ENCODE measurements around the gene PHF2.
A peak's percentile ranks its signal among the peaks of the same experiment; 100 is the strongest.

The PHF2 gene

DNA sequence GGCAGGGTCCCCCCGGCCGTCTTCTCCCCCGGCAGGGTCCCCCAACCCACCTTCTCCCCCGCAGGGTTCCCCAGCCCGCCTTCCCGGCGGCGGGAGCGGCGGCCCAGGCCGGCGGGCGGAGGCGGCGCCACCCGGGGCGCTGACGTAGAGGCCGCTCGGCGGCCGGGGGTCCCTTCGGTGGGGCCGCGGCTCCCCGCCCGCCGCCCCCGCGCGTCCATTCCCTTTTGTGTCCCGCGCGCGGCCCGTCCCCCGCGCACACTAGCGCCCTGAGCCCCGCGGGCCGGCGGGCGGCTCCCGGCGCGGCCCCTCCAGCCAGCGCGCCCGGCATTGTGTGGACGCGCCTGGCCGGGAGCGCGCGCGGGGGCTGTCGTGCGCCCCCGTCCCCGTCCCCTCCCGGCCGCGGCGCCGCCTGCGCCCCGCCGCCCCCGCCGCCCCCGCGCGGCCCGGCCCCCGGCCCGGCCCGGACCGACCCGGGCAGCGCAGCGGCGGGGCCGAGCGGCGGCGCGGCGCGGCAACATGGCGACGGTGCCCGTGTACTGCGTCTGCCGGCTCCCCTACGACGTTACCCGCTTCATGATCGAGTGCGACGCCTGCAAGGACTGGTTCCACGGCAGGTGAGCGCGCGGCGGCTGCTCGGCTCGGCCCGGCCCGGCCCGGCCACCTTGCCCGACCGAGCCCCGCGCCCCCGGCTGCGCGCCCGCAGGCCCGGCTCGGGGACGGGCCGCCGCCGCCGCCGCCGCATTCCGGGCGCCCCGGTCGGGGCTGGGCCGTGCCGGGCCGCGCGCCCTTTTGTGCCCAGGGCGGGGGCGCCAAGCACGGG lies at the start of gene PHF2:
TSS of gene PHF2 (plus strand) at position 327 of the 820 bp plus-strand sequence. CDS start at position 517, 190 bp downstream.
- peak in 1 of 2 donors; percentile 29 for DNase-seq (ENCODE audit: low read depth in 1 of 2, low spot score in 1 of 2)

DNA sequence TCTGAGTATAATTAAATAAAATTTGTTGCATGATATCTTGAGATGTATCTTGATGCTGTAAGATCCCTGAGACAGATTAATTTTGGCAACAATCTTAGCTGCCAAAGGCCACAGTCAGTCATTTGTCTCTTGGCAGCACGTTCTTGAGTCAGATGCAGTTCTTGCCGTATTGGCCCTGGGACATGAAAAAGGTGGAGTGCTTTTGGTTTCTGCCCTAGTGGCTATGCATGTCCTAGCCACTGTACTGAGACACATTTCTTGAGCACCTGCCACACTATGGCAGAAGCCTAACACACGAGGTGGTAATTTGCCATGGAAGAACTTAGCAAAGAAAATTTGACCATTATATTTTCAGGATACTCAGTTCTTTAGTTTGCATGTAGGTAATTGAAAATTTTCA lies 45.0 kb upstream of the PHF2 start:
- DNase-seq (ENCODE audit: low read depth in 1 of 2, low spot score in 1 of 2), result no peak

DNA sequence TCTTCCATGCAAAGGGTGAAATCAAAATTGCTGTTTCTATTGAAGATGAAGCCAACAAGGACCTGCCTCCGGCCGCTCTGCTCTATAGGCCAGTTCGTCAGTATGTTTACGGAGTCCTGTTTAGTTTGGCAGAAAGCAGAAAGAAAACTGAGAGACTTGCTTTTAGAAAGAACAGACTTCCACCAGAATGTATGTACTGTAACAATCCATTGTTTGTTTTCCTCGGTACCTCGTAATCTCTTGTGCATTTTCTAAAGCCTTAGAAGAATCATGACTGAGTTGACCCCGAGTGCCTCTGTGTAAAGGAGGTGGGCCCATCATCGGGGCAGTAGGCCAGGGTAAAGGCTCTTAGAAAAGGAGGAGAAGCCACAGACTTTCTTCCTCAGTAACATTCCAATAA lies 44.2 kb upstream of the PHF2 start:
- DNase-seq (ENCODE audit: low read depth in 1 of 2, low spot score in 1 of 2), result no peak

DNA sequence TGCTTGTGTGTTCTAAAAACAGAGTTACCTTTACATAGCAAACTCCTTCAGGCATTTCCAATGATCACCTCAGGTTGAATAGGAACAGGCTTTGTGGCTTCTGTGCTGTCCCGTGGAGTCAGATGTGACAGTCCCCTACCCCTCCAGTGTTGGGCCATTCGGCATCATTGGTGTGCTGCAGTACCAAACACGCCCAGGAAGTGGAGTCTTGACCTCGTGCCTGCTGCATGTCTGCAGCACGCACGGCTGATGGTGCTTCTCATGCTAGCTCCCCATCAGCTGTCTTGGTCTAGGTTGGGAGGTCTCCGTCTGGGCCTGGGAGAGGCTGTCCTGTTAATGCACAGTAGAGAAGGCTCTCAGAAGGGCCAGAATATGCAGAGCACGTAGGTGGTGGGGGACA lies 42.5 kb upstream of the PHF2 start:
- no peak for DNase-seq (ENCODE audit: low read depth in 1 of 2, low spot score in 1 of 2)

DNA sequence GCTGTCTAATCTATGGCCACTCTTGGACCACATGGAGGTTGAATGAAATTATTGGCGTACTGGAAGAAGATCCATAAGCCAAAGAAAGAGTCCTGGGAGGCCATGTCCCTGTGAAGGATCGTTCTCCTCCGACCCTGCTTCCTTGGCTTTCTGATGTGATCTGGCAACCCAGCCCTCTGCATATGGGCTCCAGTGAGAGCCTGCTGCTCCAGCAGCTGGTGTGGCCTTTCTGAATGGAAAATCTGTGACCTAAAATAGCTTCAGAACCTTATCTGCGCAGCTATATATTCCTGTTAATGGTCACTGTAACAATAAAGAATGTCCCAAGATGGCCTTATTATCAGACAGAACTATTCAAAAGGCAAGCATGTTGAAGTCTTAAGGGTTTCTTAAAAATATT lies 40.2 kb upstream of the PHF2 start:
- no peak for DNase-seq (ENCODE audit: low read depth in 1 of 2, low spot score in 1 of 2)

DNA sequence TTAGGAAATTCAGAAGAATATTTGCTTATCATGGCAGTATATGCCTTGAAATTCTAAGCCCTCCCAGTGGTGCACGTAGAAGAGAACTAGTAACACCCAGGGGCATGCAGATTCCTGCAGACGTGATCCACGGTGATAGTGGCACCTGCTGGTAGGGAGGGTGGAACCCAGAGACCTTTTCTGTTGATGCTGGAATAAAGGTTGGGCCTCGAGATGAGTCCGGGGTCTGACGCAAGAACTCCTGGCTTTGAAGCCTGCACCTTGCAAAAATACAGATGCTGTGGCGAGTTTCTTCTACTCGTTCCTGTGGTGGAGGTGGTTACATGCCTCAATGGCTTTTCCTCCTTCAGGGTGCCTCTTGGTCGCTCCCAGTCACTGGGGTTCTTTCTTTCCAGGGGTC lies 39.5 kb upstream of the PHF2 start:
- no peak for DNase-seq (ENCODE audit: low read depth in 1 of 2, low spot score in 1 of 2)

DNA sequence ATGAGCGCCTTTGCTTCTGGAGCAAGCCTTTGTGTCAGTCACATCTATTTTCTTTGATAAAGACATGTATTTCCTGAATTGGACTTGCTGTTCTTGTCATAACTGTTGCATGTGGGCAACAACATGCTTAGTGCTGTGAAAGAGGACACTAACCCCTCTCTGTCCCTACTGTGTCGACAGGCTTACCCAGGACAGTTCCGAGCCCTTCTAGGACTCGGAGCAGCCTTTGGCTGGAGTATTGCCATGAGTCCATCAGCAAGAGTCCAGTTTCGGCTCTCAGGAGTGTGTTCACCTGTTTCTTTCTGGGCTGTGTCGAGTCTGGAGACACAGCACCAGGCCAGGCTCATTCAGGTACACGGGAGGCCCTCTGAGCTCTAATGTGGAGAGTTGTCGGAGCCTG lies 36.1 kb upstream of the PHF2 start:
- DNase-seq (ENCODE audit: low read depth in 1 of 2, low spot score in 1 of 2), result no peak

DNA sequence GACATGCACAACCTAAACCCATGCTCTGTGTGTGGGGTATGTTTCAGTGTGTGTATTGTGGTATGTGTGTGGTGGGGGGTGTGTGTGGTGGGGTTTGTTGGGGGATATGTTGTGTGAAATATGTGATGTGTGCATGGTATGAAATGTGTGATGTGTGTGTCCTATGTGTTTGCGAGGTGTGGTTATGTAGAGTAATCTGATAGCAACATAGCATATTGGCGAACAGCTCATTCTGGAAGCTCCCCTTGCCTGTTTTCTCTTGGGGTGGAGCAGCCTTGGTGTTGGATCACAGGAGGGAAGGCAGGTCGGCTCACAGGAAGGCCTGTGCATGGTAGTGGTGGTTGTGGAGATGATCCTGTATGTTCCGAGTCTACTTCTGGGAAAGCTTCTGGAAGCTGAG lies 35.4 kb upstream of the PHF2 start:
- DNase-seq (ENCODE audit: low read depth in 1 of 2, low spot score in 1 of 2), result no peak

DNA sequence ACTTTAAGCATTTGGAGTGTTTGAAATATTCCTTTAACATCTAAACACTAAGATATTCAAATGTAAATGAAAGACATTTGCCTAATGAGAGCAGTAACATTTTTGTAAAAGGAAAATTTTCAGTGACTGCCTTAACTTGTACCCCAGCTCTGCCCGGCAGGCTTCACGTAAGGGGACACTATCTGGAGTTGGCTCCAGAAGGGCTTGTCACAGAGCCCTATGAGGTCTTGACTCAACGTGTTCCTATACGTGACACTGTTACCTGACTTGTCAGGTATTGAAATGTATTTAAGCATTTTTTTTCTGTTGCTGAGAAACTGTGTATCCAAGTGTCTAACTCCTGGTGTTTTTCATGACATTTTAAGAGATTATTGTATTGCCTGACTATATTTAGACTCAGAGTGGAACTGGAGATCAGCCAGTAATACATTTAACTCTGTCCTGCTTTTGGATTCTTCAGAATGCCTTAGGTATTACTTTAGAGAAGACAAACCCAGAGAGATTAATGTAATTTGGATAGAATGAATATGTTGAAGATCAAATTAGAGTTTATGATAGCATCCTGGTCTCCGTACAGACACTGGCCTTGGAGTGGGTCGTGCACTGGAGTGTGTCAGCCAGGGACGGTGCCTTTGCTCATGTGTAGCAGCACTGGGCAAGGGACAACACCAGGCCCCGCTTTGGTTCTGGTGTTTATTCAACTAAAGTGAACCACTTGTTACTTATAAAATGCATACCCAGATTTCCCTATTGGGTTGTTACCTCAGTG lies 34.6 kb upstream of the PHF2 start:
- no peak for DNase-seq (ENCODE audit: low read depth in 1 of 2, low spot score in 1 of 2)

DNA sequence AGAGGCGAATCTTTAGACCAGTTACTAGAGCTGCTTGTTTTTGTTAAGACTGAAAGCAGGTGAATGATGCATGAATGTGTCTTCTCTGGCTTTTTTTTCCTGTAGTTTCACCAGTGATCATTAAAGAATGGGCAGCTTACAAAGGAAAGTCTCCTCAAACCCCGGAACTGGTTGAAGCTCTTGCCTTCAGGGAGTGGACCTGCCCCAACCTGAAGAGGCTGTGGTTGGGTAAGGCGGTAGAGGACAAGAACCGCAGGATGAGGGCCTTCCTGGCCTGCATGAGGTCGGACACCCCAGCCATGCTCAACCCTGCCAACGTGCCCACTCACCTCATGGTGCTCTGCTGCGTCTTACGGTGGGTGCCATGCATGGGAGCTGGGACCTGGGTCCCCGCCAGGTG lies 33.3 kb upstream of the PHF2 start:
- DNase-seq (ENCODE audit: low read depth in 1 of 2, low spot score in 1 of 2), result no peak

DNA sequence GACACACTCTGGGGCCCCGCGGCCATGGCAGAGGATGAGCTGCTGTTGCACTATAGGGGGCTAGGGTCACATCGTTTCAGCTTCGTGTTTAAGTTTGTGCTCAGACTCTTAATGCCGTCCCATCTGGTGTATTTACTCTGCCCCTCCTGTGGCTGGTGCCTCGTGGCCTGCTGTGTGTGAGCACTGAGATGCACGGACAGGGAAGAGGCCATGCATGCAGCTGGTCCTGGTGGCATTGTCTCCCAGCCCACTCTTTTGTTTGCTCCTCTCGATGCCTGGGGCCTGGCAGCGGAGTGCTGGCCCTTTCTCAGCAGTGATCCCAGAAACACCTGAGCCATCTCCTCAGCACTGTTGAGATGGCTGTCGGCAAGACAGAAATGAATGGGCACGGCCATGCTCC lies 30.0 kb upstream of the PHF2 start:
- DNase-seq (ENCODE audit: low read depth in 1 of 2, low spot score in 1 of 2), result no peak

DNA sequence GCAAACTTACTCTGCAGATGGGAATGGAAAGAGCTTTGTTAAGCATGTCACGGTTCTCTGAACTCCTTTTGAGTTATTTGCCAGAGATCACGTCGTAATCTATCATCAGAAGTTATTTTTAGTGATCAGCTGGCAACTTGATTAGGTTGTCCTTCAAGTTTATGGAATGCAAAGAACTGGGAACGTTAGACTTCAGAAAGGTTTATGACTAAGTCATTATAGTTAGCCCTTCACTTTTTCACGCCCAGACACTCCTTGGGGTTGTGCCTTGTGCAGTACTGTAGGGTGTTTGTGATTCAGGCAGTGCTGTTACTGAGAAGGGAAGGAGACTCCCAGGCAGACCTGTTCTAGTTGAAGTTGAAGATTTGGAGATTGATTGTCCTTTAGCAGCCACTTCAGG lies 26.8 kb upstream of the PHF2 start:
- DNase-seq (ENCODE audit: low read depth in 1 of 2, low spot score in 1 of 2), result no peak

DNA sequence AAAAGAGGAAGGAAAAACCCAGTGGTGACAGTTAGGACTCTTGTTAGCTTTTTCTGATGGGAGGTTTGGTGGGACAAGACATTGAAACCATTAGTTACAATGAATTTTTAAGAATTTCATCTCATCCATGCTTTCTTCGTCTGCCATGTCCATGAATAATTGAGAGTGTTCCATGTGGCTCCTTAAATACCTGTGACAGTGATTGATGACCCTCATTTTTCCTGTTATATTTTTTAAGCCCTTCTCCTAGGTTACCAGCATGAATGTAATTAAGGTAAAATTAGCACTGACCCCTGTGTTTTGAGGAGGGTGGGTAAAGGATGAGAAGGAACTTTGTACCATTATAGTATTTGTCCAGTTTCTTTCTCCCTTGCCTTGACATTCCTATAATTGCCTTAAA lies 23.5 kb upstream of the PHF2 start:
- no peak for DNase-seq (ENCODE audit: low read depth in 1 of 2, low spot score in 1 of 2)

DNA sequence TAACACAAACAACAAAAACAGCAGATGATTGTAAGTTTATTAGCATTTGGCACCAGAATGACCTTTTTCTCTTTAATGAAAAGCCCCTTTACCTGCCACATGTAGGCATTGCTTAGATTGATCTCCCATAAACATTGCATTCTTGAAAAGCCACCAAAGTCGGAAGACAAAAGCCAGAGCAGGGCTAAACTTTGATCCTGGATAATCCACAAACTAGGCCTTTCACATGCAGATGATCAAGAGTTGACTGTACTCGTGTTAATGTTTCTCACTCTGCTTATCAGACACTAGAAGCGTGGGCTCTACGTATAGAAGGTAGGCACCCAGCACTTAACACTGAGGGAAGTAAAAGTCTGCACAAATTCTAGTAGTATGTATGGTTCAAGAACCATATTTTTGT lies 21.0 kb upstream of the PHF2 start:
- DNase-seq (ENCODE audit: low read depth in 1 of 2, low spot score in 1 of 2), result no peak

DNA sequence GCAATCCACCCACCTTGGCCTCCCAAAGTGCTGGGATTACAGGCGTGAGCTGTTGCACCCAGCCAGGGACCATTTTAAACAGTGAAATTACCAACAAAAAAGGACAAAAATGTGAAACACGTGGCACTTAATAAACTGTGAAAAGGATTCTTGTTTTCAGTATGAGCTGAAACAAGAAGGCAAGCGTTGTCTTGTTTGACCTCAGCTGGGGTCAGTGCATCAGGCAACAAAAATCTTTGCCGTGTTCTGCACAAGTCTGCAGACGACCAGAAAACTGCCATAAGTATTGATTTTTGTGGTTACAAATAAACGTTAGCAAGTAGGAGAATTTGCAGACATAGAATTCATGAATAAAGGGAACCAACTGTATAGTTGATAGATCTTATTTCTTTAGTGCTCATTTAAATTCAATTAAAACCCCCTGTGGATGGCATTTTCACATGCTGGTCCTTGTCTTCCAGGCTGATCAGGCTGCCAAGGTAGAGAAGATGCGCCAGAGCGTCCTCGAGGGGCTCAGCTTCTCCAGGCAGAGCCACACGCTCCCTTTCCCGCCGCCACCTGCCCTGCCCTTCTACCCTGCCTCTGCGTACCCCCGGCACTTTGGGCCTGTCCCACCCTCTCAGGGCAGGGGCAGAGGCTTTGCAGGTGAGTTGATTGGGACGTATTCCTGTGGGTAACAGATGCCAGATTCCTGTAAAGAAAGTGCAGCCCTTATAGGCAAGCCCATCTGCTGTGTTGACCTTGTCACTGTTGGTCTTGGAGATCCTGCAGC lies 18.8 kb upstream of the PHF2 start:
- no peak for DNase-seq (ENCODE audit: low read depth in 1 of 2, low spot score in 1 of 2)

DNA sequence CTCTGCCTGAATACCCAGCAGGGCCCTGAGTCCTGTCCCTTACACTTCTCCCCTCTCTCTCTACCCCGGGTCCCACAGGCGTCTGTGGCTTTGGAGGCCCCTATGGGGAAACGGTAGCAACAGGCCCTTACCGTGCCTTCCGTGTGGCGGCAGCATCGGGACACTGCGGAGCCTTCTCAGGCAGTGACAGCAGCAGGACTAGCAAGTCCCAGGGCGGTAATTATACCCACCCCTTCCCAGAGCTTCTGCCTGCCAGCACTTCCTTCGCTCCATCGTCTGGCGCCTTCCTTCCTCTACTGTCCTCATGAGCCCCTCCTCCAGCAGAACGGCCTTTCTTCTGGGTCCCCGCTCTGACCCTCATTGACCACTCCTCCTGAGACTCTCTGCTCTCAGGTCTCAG lies 17.9 kb upstream of the PHF2 start:
- DNase-seq (ENCODE audit: low read depth in 1 of 2, low spot score in 1 of 2), result no peak

DNA sequence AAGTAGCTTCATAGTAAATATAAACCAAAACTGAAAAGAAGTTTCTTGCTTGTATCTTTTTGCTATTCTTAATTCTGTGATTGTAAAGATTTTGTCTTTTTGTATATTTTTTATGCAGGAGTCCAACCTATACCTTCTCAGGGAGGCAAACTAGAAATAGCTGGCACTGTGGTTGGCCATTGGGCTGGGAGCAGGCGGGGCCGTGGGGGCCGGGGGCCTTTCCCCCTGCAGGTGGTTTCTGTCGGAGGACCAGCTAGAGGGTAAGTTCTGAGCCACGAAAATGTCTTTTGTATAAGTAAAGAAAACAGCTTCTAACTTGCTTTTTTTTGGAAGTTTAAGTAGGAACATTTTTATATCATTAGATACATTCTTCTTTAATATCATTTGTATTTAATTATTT lies 15.4 kb upstream of the PHF2 start:
- DNase-seq (ENCODE audit: low read depth in 1 of 2, low spot score in 1 of 2), result no peak

DNA sequence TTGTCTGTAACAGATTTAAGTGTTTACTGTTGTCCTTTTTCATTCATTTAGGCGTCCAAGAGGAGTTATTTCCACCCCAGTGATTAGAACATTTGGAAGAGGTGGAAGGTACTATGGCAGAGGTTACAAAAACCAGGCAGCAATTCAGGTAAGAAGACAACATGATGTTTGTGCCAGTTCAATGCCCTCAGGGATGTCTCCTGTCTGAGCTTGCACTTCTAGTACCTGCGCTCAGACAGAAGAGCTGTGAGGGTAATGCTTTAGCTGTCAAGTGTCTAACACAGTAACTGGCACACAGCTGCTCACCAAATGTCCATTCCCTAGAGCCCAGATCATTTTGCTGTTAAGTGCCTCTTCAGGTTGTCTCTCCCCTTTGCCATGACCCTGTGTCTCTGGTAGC lies 14.2 kb upstream of the PHF2 start:
- no peak for DNase-seq (ENCODE audit: low read depth in 1 of 2, low spot score in 1 of 2)

DNA sequence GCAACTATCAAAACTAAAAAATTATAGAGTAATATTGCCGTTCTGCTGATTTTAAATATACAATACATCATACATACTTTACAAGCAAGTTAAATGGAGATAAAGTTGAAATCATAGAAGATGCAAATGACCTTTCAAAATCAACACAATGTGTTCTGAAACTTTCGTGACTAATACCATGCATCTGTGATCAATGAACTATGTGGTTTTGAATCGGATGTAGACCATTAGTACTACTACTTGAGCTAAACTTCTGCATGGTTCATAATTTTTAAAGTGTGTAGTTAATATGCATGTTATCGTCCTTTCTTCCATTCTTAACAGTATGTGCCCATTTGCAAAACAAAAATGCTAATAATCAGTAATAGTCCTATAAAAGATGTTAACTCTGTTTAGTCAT lies 11.3 kb upstream of the PHF2 start:
- DNase-seq (ENCODE audit: low read depth in 1 of 2, low spot score in 1 of 2), result no peak

DNA sequence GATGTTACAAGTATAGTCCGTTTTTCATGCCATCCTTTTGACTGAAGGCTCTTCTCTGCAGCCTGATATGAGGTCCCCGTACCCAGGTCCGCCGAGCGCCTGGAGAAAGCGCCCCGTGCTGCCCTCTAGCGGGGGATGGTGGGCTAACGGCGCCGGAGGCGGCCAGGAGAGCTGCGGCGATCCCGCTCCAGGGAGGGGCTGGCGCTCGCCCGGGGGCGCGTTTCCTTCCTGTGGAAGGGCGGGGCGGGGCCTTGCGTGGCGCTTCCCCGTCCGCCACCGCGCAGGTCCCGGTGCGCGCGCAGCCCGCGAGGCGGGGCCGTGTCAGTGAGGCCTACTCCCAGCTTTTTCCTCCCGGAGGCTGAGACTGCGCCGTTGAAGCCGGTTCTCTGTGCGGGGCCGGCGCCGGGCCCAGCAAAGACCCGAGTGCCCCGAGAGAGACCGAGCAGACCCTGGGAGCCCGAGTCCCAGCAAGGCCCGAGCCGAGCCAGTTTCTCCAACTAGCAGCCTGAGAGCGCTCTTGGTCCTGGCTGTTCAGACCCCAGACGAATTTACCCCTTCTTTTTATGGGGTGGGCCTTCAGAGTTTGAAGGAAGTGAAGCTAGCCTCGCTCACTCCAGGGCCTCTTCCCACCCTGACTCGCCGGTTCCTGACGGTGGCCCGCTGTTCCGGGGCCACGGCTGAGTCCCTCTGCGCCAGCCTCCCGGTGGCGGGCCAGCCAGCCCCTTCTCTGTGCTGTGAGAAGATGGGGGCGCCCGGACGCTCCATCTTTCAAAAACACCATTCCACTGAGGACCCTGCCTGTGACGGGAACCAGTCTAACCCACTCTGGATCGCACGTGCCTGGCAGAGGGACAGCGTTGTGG lies 9.7 kb upstream of the PHF2 start:
- peak; percentile 98 to 99 for DNase-seq (ENCODE audit: low read depth in 1 of 2, low spot score in 1 of 2)
